ENCODE measurements around the gene SYNM. TPM values are rescaled to one million over a fixed set of nuclear protein-coding genes. Genes with fewer than 3 reads are reported as not detected.

The SYNM gene
- total RNA-seq, 2 experiments from 2014 or later = 0.11 TPM

- Histone ChIP-seq H3K36me3 (ENCODE audit: insufficient read depth, low read length) (no peaks in the 10 kb centered on the region), H3K9me3 (ENCODE audit: control insufficient read depth in 1 of 2, insufficient read depth in 1 of 2, low read length in 2 of 2) (no peaks in the 10 kb centered on the region), H3K27me3 (ENCODE audit: control insufficient read depth in 1 of 2, insufficient read depth in 2 of 2, low read length in 2 of 2) (no peaks in the 10 kb centered on the region), H3K27ac (ENCODE audit: low read depth in 1 of 2, low read length in 2 of 2) (no peak overlapping the region), H3K4me1 (ENCODE audit: insufficient read depth, low read length) (no peaks in the 10 kb centered on the region), H3K4me3 (ENCODE audit: low read length) (no peak overlapping the region)
- DNase-seq = no peak
- no peaks in the 10 kb centered on the region for H3K4me1 Mint-ChIP-seq (ENCODE audit: low read depth)
- ATAC-seq (ENCODE audit: poor library complexity) = no peak
- intact Hi-C loops (cut with DNase I, micrococcal nuclease) = no loop called here
- no peak overlapping the region for H3K27ac Mint-ChIP-seq
- H3K4me3 Mint-ChIP-seq = no peak overlapping the region
- H3K9me3 Mint-ChIP-seq = no peaks in the 10 kb centered on the region
- TF ChIP-seq, protein P1, sequence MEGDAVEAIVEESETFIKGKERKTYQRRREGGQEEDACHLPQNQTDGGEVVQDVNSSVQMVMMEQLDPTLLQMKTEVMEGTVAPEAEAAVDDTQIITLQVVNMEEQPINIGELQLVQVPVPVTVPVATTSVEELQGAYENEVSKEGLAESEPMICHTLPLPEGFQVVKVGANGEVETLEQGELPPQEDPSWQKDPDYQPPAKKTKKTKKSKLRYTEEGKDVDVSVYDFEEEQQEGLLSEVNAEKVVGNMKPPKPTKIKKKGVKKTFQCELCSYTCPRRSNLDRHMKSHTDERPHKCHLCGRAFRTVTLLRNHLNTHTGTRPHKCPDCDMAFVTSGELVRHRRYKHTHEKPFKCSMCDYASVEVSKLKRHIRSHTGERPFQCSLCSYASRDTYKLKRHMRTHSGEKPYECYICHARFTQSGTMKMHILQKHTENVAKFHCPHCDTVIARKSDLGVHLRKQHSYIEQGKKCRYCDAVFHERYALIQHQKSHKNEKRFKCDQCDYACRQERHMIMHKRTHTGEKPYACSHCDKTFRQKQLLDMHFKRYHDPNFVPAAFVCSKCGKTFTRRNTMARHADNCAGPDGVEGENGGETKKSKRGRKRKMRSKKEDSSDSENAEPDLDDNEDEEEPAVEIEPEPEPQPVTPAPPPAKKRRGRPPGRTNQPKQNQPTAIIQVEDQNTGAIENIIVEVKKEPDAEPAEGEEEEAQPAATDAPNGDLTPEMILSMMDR (IDR thresholded peaks at IDR 0.05) = no peak
- H3K36me3 Mint-ChIP-seq (ENCODE audit: low read depth) = no peaks in the 10 kb centered on the region
- CTCF ChIA-PET = no interaction called here
- POLR2A ChIA-PET = no interaction called here
- H3K27me3 Mint-ChIP-seq = no peaks in the 10 kb centered on the region
Measured at GRCh38 chr15:99117111-99117510, 12.2 kb downstream of the SYNM start.

- Mint-ChIP-seq H3K36me3 (ENCODE audit: low read depth) (no peaks in the 10 kb centered on the region), H3K4me3 (no peak overlapping the region), H3K27ac (no peak overlapping the region), H3K9me3 (no peaks in the 10 kb centered on the region), H3K27me3 (no peaks in the 10 kb centered on the region), H3K4me1 (ENCODE audit: low read depth) (no peaks in the 10 kb centered on the region)
- DNase-seq = no peak
- Histone ChIP-seq H3K27me3 (ENCODE audit: control insufficient read depth in 1 of 2, insufficient read depth in 2 of 2, low read length in 2 of 2) (no peaks in the 10 kb centered on the region), H3K4me1 (ENCODE audit: insufficient read depth, low read length) (no peaks in the 10 kb centered on the region), H3K36me3 (ENCODE audit: insufficient read depth, low read length) (no peaks in the 10 kb centered on the region), H3K4me3 (ENCODE audit: low read length) (no peak overlapping the region), H3K27ac (ENCODE audit: low read depth in 1 of 2, low read length in 2 of 2) (no peak overlapping the region), H3K9me3 (ENCODE audit: control insufficient read depth in 1 of 2, insufficient read depth in 1 of 2, low read length in 2 of 2) (no peaks in the 10 kb centered on the region)
- ChIA-PET CTCF (no interaction called here), POLR2A (no interaction called here)
- TF ChIP-seq, protein P1 (IDR thresholded peaks at IDR 0.05) = no peak
- ATAC-seq (ENCODE audit: poor library complexity) = no peak
- intact Hi-C loops (cut with DNase I, micrococcal nuclease) = no loop called here
Measured at GRCh38 chr15:99117563-99118257, 12.8 kb downstream of the SYNM start.

DNA sequence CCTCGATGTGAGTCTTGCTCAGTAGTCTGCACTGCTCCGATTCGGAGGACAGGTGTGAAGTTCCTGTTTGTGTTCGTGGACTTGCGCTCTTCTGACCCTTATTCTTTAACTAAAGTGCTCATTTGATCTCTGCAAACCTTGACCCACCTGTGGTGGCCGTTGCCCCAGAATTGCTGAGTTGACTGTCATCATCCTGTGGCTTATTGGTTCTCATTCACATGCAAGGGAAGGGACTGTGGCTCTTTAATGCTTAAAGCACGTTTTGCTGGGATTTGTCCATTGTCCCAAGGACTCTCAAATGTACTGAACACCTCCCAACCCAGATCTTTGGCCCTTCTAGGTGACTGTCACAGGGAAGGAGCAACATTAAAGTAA, 13.4 kb downstream of the SYNM start:
- Histone ChIP-seq H3K4me1 (ENCODE audit: insufficient read depth, low read length) (no peaks in the 10 kb centered on the region), H3K27ac (ENCODE audit: low read depth in 1 of 2, low read length in 2 of 2) (no peak overlapping the region), H3K9me3 (ENCODE audit: control insufficient read depth in 1 of 2, insufficient read depth in 1 of 2, low read length in 2 of 2) (no peaks in the 10 kb centered on the region), H3K27me3 (ENCODE audit: control insufficient read depth in 1 of 2, insufficient read depth in 2 of 2, low read length in 2 of 2) (no peaks in the 10 kb centered on the region), H3K4me3 (ENCODE audit: low read length) (no peak overlapping the region), H3K36me3 (ENCODE audit: insufficient read depth, low read length) (no peaks in the 10 kb centered on the region)
- Mint-ChIP-seq H3K9me3 (no peaks in the 10 kb centered on the region), H3K4me1 (ENCODE audit: low read depth) (no peaks in the 10 kb centered on the region), H3K4me3 (no peak overlapping the region), H3K27ac (no peak overlapping the region), H3K27me3 (no peaks in the 10 kb centered on the region), H3K36me3 (ENCODE audit: low read depth) (no peaks in the 10 kb centered on the region)
- ChIA-PET POLR2A (no interaction called here), CTCF (no interaction called here)
- intact Hi-C loops (cut with DNase I, micrococcal nuclease) = no loop called here
- DNase-seq (no peak), ATAC-seq (ENCODE audit: poor library complexity) (no peak)
- TF ChIP-seq, protein P1 (IDR thresholded peaks at IDR 0.05) = no peak
